MCF 10A (cell line): ENCODE results near the gene ARHGEF11. TPM values are rescaled to one million over a fixed set of nuclear protein-coding genes. Genes with fewer than 3 reads are reported as not detected.

Source experiments
- BruUV-seq: library from RNA; stranded (reverse); fragments of 400-500 nt; replicated peaks from 2 replicates; lab custom pipeline; 2021; lab: Mats Ljungman, UMichigan
- CTCF ChIA-PET: fragments of 300-600 bp; sonication (Branson Sonifier 250); formaldehyde crosslinking; extraction: SDS; loops from one replicate; lab custom pipeline; 2021; ENCODE audit warnings: antibody characterized with exemption, inconsistent platforms; lab: Yijun Ruan, JAX
- POLR2A ChIA-PET: fragments of 300-600, 350-650 bp; sonication (Branson Sonifier 250); formaldehyde crosslinking; extraction: SDS; loops from one replicate; lab custom pipeline; 2020; ENCODE audit warnings: antibody characterized with exemption, inconsistent platforms; lab: Yijun Ruan, JAX
- DNase-seq: peaks from one replicate; pipeline ENCODE4 v3.0.0-alpha.2; 2018; ENCODE audit not compliant: unreplicated experiment
- H3K27ac Mint-ChIP-seq: one replicate; pipeline ENCODE4 v1.8.0; 2022; ENCODE audit warnings: mild to moderate bottlenecking, low read depth, mixed read lengths; ENCODE audit not compliant: unreplicated experiment
- H3K27me3 Mint-ChIP-seq: one replicate; pipeline ENCODE4 v1.8.0; 2022; ENCODE audit warnings: mixed read lengths; ENCODE audit not compliant: insufficient read depth, unreplicated experiment
- H3K36me3 Mint-ChIP-seq: one replicate; pipeline ENCODE4 v1.8.0; 2022; ENCODE audit warnings: mild to moderate bottlenecking, moderate library complexity, mixed read lengths; ENCODE audit not compliant: insufficient read depth, unreplicated experiment
- H3K4me1 Mint-ChIP-seq: one replicate; pipeline ENCODE4 v1.8.0; 2022; ENCODE audit warnings: mixed read lengths; ENCODE audit not compliant: insufficient read depth, unreplicated experiment
- H3K4me3 Mint-ChIP-seq: one replicate; pipeline ENCODE4 v1.8.0; 2022; ENCODE audit warnings: mild to moderate bottlenecking, moderate library complexity, mixed read lengths; ENCODE audit not compliant: unreplicated experiment
- H3K9me3 Mint-ChIP-seq: one replicate; pipeline ENCODE4 v1.8.0; 2022; ENCODE audit warnings: mixed read lengths; ENCODE audit not compliant: unreplicated experiment
- intact Hi-C: fragments of 100-400 bp; cut with micrococcal nuclease; formaldehyde crosslinking; loops from 2 replicates; pipeline ENCODE4 v1.14.1; 2022
- total RNA-seq: library from RNA; stranded (reverse); gene quantifications from 2 replicates; pipeline ENCODE4 v1.2.3, GENCODE V29; 2022
- TF ChIP-seq, protein P1 (sequence below): fragments of 200-600 bp; IDR thresholded peaks from one replicate; pipeline ENCODE4 v1.8.0; 2022; ENCODE audit warnings: antibody characterized with exemption, mild to moderate bottlenecking; ENCODE audit not compliant: unreplicated experiment

The ARHGEF11 gene
- total RNA-seq, 1 experiment from 2014 or later = 34.5 TPM

DNA sequence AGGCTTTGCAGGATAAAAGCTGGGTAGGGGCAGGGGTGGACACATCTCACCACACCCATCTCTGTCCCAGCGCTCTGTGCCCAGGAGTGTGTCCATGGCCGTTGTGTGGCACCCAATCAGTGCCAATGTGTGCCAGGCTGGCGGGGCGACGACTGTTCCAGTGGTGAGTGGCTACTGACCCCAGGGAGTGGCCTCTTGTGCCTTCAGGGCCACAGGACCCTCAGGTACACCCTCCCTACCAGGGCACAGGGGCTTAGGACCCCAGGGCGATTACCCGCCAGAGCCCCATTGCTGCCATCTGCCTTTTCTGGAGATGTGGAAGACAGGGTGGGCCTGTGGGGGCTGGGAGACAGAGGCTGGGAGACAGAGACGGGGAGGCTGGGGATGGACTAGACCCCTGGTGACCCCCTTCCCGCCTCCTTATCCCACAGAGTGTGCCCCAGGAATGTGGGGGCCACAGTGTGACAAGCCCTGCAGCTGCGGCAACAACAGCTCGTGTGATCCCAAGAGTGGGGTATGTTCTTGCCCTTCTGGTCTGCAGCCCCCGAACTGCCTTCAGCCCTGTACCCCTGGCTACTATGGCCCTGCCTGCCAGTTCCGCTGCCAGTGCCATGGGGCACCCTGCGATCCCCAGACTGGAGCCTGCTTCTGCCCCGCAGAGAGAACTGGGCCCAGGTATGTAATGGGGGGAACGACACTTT is 139.2 kb downstream of the ARHGEF11 start:
- POLR2A ChIA-PET = no interaction called here
- H3K36me3 Mint-ChIP-seq = no peaks in the 10 kb centered on the region
- H3K27me3 Mint-ChIP-seq = peaks cover 10% of the 10 kb centered on the region
- intact Hi-C loops = no loop called here
- TF ChIP-seq, protein P1, sequence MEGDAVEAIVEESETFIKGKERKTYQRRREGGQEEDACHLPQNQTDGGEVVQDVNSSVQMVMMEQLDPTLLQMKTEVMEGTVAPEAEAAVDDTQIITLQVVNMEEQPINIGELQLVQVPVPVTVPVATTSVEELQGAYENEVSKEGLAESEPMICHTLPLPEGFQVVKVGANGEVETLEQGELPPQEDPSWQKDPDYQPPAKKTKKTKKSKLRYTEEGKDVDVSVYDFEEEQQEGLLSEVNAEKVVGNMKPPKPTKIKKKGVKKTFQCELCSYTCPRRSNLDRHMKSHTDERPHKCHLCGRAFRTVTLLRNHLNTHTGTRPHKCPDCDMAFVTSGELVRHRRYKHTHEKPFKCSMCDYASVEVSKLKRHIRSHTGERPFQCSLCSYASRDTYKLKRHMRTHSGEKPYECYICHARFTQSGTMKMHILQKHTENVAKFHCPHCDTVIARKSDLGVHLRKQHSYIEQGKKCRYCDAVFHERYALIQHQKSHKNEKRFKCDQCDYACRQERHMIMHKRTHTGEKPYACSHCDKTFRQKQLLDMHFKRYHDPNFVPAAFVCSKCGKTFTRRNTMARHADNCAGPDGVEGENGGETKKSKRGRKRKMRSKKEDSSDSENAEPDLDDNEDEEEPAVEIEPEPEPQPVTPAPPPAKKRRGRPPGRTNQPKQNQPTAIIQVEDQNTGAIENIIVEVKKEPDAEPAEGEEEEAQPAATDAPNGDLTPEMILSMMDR = no peak
- no peaks in the 10 kb centered on the region for H3K9me3 Mint-ChIP-seq
- no peak for DNase-seq
- H3K4me3 Mint-ChIP-seq = peak overlapping the region; percentile 75
- BruUV-seq = no TSS peak
- CTCF ChIA-PET = no interaction called here
- H3K4me1 Mint-ChIP-seq = peaks cover 19% of the 10 kb centered on the region
- H3K27ac Mint-ChIP-seq = no peak overlapping the region

DNA sequence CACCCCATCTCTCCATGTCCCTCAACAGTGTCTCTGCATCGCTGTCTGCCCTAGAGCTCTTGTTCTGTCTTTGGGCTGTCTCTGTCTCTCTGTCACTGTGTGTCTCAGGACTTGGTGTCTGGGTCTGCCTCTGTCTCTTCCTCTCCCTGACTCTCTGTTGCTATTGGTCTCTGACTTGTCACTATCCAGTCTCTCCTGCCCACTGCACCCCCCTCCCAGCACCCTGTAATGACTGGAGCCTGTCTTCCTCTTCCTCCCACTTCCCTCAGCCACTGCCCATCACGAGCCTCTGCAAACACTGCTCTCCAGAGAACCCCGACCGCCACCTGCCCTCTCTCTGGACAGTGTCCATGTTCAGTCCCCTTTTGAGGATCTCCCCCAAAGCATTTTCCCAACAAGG is 139.9 kb downstream of the ARHGEF11 start:
- no peak for DNase-seq
- no peak overlapping the region for H3K4me3 Mint-ChIP-seq
- H3K27ac Mint-ChIP-seq = no peak overlapping the region
- ChIA-PET CTCF (no interaction called here), POLR2A (no interaction called here)
- TF ChIP-seq, protein P1 = no peak
- no TSS peak for BruUV-seq
- no peaks in the 10 kb centered on the region for H3K9me3 Mint-ChIP-seq
- peaks cover 3% of the 10 kb centered on the region for H3K27me3 Mint-ChIP-seq
- intact Hi-C loops = no loop called here
- no peaks in the 10 kb centered on the region for H3K36me3 Mint-ChIP-seq
- peaks cover 14% of the 10 kb centered on the region for H3K4me1 Mint-ChIP-seq

DNA sequence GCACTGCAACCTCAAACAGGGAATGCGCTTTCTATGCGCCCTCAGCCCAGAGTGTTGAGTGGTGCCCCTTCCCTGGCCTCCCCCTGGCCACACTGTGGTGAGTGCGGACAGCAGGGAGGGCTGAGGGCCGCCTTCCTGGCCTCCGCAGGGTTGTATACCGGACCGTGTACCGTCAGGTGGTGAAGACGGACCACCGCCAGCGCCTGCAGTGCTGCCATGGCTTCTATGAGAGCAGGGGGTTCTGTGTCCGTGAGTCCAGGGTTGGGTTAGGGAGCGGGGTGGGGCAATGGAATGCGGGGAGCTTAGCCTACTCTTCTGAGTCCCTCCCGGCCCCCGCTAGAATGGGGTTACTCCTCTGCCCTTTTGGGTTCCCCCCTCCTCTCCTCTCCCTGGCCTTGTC is 140.4 kb downstream of the ARHGEF11 start:
- TF ChIP-seq, protein P1 = no peak
- no TSS peak for BruUV-seq
- H3K27ac Mint-ChIP-seq = no peak overlapping the region
- CTCF ChIA-PET = no interaction called here
- no peaks in the 10 kb centered on the region for H3K36me3 Mint-ChIP-seq
- POLR2A ChIA-PET = no interaction called here
- no peak overlapping the region for H3K4me3 Mint-ChIP-seq
- no peak for DNase-seq
- no peaks in the 10 kb centered on the region for H3K9me3 Mint-ChIP-seq
- H3K4me1 Mint-ChIP-seq = peaks cover 9% of the 10 kb centered on the region
- intact Hi-C loops = no loop called here
- H3K27me3 Mint-ChIP-seq = no peaks in the 10 kb centered on the region

DNA sequence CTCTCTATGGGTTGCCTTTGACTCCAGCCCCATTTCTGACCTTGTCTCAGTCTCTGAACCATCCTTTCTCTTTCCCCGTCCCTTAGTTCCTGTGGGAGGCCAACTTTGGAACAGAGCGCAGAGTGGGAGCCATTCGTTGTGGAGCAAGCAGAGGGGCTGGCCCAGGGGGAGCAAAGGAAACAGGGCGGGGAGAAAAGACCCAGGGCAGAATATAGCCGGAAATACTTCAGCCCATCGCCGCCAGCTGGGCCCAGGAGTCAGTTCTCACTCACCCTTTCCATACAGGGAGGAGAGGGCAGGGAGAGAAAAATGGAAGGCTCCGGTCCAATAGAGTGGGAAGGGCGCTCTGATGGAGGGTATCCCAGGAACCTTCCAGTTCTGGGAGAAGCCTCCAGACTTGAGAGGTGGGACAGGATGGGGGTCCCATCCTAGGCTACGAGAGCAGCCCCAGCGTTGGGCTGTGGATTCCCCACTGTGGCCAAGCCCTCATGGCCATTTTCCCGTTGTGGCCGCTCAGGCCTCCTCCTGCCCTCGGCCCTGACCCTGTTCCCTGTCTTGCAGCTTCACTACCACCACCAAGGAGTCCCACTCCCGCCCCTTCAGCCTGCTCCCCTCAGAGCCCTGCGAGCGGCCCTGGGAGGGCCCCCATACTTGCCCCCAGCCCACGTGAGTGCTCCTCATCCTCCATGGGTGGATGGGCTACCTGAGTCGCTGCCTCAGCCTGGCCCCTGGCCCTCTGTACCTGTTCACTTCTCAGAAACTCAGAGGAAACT is 141.2 kb downstream of the ARHGEF11 start:
- Mint-ChIP-seq H3K27ac (no peak overlapping the region), H3K4me1 (peaks cover 9% of the 10 kb centered on the region), H3K4me3 (no peak overlapping the region), H3K36me3 (no peaks in the 10 kb centered on the region), H3K27me3 (no peaks in the 10 kb centered on the region), H3K9me3 (no peaks in the 10 kb centered on the region)
- BruUV-seq = no TSS peak
- ChIA-PET CTCF (interaction anchor here (1.0 to 6.4 kb wide), 2 partner anchors 14 to 24 kb away, joined by 4 to 45 read pairs; no protein-coding TSS in a partner anchor), POLR2A (no interaction called here)
- DNase-seq = no peak
- intact Hi-C loops = no loop called here
- TF ChIP-seq, protein P1 = no peak
